Skeletal muscle cell (primary cell): ENCODE data around the gene ETS1.

Source experiments
- DNase-seq: peaks from one replicate; pipeline ENCODE4 v3.0.0-alpha.2; 2010; ENCODE audit warnings: low read depth
- H3K4me3 ChIP-seq: 2 replicates; pipeline ENCODE4 v1.5.1; 2011; ENCODE audit warnings: low read depth, mild to moderate bottlenecking, control low read depth, low read length, moderate library complexity

The ETS1 gene

GRCh38 chr11:128576555-128576954, 10.8 kb downstream of the ETS1 start:
- H3K4me3 ChIP-seq = no peak overlapping the region
- DNase-seq = no peak

- no peak for DNase-seq
- H3K4me3 ChIP-seq = no peak overlapping the region
Measured at GRCh38 chr11:128575961-128576350, 11.4 kb downstream of the ETS1 start.

GRCh38 chr11:128575174-128575960, 12.0 kb downstream of the ETS1 start:
- no peak overlapping the region for H3K4me3 ChIP-seq
- no peak for DNase-seq

- H3K4me3 ChIP-seq = no peak overlapping the region
Measured at GRCh38 chr11:128574576-128575011, 12.8 kb downstream of the ETS1 start.

GRCh38 chr11:128573638-128574037, 13.7 kb downstream of the ETS1 start:
- DNase-seq = no peak
- no peak overlapping the region for H3K4me3 ChIP-seq

More at GRCh38 chr11:128574576-128575011, 12.8 kb downstream of the ETS1 start:
- no peak for DNase-seq

- no peak for DNase-seq
Measured at GRCh38 chr11:128572965-128573364, 14.4 kb downstream of the ETS1 start.

GRCh38 chr11:128570632-128571031, 16.7 kb downstream of the ETS1 start:
- no peak overlapping the region for H3K4me3 ChIP-seq
- no peak for DNase-seq

More at GRCh38 chr11:128572965-128573364, 14.4 kb downstream of the ETS1 start:
- no peak overlapping the region for H3K4me3 ChIP-seq

- DNase-seq = no peak
- no peak overlapping the region for H3K4me3 ChIP-seq
Measured at GRCh38 chr11:128569291-128569690, 18.1 kb downstream of the ETS1 start.

GRCh38 chr11:128568166-128568778, 19.1 kb downstream of the ETS1 start:
- H3K4me3 ChIP-seq = no peak overlapping the region
- no peak for DNase-seq

GRCh38 chr11:128567130-128567529, 20.2 kb downstream of the ETS1 start:
- H3K4me3 ChIP-seq = no peak overlapping the region
- DNase-seq = no peak

GRCh38 chr11:128565881-128566280, 21.5 kb downstream of the ETS1 start:
- H3K4me3 ChIP-seq = no peak overlapping the region
- DNase-seq = no peak

- no peak overlapping the region for H3K4me3 ChIP-seq
- no peak for DNase-seq
Measured at GRCh38 chr11:128564642-128565245, 22.6 kb downstream of the ETS1 start.

GRCh38 chr11:128563942-128564641, 23.3 kb downstream of the ETS1 start:
- no peak overlapping the region for H3K4me3 ChIP-seq
- no peak for DNase-seq

GRCh38 chr11:128563308-128563707, 24.1 kb downstream of the ETS1 start:
- DNase-seq = no peak
- no peak overlapping the region for H3K4me3 ChIP-seq

GRCh38 chr11:128559496-128560103, 27.8 kb downstream of the ETS1 start:
- DNase-seq = no peak
- no peak overlapping the region for H3K4me3 ChIP-seq

- DNase-seq = no peak
- no peak overlapping the region for H3K4me3 ChIP-seq
Measured at GRCh38 chr11:128555606-128556005, 31.8 kb downstream of the ETS1 start.

- peak; percentile 70 for DNase-seq
- no peak overlapping the region for H3K4me3 ChIP-seq
Measured at GRCh38 chr11:128553662-128554362, 33.5 kb downstream of the ETS1 start.

- DNase-seq = peak; percentile 70
- no peak overlapping the region for H3K4me3 ChIP-seq
Measured at GRCh38 chr11:128552783-128553661, 34.3 kb downstream of the ETS1 start.
